Measurements from ENCODE around the gene POLD4. TPM values are rescaled to one million over a fixed set of nuclear protein-coding genes. Genes with fewer than 3 reads are reported as not detected.

Gene POLD4
- total and polyA plus RNA-seq, 2 donors (not counting 3 experiments of a cell fraction or from before 2014, with no cell fraction given): 50.1 to 204 TPM

DNA sequence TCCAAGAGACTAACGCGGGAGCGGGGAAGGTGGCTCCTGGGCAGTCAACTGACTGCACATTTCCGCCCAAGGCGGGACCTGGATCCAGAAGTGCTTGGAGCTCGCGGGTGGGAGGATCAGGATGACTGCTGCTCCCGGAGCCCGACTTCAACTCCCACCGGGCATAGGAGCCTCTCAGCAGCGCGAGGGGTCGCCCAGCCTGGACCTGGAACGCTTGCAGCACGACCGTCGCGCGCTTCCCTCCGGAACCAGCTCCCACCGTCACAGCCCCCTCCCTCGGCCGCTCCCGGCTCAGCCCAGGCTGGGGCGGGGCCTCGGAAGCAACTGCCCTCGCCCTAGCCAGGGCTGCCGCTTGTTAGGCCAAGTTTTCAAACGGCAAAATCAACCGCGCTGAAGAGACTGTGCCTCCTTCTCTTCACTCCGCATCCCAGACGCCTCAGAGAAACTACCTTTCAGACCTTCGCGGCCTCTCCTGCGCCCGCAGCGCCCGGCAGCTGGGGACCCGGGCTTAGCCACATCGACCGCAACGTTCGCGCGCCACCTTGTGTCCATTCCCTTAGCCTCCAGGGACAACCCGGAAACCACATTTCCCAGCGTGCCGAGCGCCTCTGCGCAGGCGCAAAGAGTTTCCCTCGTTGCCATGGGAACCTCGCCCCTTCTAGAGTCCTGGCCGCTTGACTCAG lies 36.0 kb downstream of the POLD4 start:
- ChIA-PET POLR2A (interaction anchor here (1.1 kb wide), 1 partner anchor 62 kb away, joined by 3 read pairs; no protein-coding TSS in a partner anchor), CTCF (interaction anchor here (0.6 to 9.2 kb wide), 43 partner anchors 9 to 312 kb away, joined by 3 to 151 read pairs (median 5); partner anchors contain the start of genes ANKRD13D, GRK2, KDM2A and NUDT8)
- H3K9ac ChIP-seq (replicated peaks; ENCODE audit: extremely low read depth, insufficient read depth, low read length): peak overlapping the region; percentile 49
- H3K79me2 ChIP-seq (ENCODE audit: control insufficient read depth, insufficient read depth, low read length): no peaks in the 10 kb centered on the region
- peak overlapping the region; percentile 34 for H3K27ac ChIP-seq (ENCODE audit: insufficient read depth, low read depth, low read length)
- no peaks in the 10 kb centered on the region for H3K9me1 ChIP-seq (replicated peaks; ENCODE audit: control insufficient read depth, extremely low read depth, insufficient read depth, low read length)
- DNase-seq (ENCODE audit: low read depth, low spot score) (peak; percentile 96), FAIRE-seq (peak; percentile 97)
- H3K9me3 ChIP-seq (replicated peaks; ENCODE audit: control insufficient read depth, insufficient read depth, low read length): no peaks in the 10 kb centered on the region
- intact Hi-C loops (cut with micrococcal nuclease) (loop anchor here (1.0 to 2.0 kb wide), 7 partner anchors 29 to 236 kb away; partner anchors contain the start of genes GRK2 and POLD4), dilution Hi-C loops (cut with MboI; ENCODE audit: extremely low pct_ligation_motif_present, low sequenced_read_pairs) (no loop called here)
- no peaks in the 10 kb centered on the region for H3K36me3 ChIP-seq (ENCODE audit: control insufficient read depth in 2 of 2, extremely low read depth in 1 of 2, insufficient read depth in 2 of 2, low read length in 2 of 2)
- H3K4me2 ChIP-seq (ENCODE audit: insufficient read depth, low read length): peak overlapping the region; percentile 75
- peaks cover 6% of the 10 kb centered on the region for H3K4me1 ChIP-seq (ENCODE audit: control insufficient read depth, extremely low read depth, insufficient read depth, low read length)
- H4K20me1 ChIP-seq (replicated peaks; ENCODE audit: control insufficient read depth, extremely low read depth, insufficient read depth, low read length): no peaks in the 10 kb centered on the region
- peak overlapping the region; percentile 86 for H2AFZ ChIP-seq (ENCODE audit: low read depth, low read length)
- peak overlapping the region; percentile 22 to 75 (median 60) for H3K4me3 ChIP-seq (replicated peaks in 1 of 3; ENCODE audit: insufficient read depth in 1 of 3, low read depth in 1 of 3, low read length in 3 of 3)
- TSS peak; percentile 40 for BruUV-seq (replicated peaks)
- TF ChIP-seq POLR2AphosphoS5 (IDR thresholded peaks at IDR 0.05; ENCODE audit: insufficient read depth, low read depth, low read length): peak; percentile 62
- TF ChIP-seq MYC (IDR thresholded peaks at IDR 0.05; ENCODE audit: low read depth, low read length): no peak
- TF ChIP-seq, protein P1, sequence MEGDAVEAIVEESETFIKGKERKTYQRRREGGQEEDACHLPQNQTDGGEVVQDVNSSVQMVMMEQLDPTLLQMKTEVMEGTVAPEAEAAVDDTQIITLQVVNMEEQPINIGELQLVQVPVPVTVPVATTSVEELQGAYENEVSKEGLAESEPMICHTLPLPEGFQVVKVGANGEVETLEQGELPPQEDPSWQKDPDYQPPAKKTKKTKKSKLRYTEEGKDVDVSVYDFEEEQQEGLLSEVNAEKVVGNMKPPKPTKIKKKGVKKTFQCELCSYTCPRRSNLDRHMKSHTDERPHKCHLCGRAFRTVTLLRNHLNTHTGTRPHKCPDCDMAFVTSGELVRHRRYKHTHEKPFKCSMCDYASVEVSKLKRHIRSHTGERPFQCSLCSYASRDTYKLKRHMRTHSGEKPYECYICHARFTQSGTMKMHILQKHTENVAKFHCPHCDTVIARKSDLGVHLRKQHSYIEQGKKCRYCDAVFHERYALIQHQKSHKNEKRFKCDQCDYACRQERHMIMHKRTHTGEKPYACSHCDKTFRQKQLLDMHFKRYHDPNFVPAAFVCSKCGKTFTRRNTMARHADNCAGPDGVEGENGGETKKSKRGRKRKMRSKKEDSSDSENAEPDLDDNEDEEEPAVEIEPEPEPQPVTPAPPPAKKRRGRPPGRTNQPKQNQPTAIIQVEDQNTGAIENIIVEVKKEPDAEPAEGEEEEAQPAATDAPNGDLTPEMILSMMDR (IDR thresholded peaks at IDR 0.05; ENCODE audit: extremely low read depth in 1 of 2, insufficient read depth in 1 of 2, low read depth in 1 of 2, low read length in 2 of 2): peak; percentile 96 to 97
- TF ChIP-seq GATA2 (IDR thresholded peaks at IDR 0.05; ENCODE audit: insufficient read depth, insufficient read length, low read depth, low read length): no peak
- no peak for TF ChIP-seq FOS (IDR thresholded peaks at IDR 0.05; ENCODE audit: borderline replicate concordance, insufficient read depth, low read length)
- TF ChIP-seq JUN (IDR thresholded peaks at IDR 0.05; ENCODE audit: borderline replicate concordance, insufficient read depth, insufficient read length, low read depth): no peak
- peak; percentile 87 for TF ChIP-seq POLR2A (IDR thresholded peaks at IDR 0.05; ENCODE audit: low read depth, low read length)
- TF ChIP-seq, protein P2, sequence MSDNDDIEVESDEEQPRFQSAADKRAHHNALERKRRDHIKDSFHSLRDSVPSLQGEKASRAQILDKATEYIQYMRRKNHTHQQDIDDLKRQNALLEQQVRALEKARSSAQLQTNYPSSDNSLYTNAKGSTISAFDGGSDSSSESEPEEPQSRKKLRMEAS (IDR thresholded peaks at IDR 0.05; ENCODE audit: insufficient read depth, insufficient read length): peak; percentile 78
- TF ChIP-seq EZH2 (IDR thresholded peaks at IDR 0.05; ENCODE audit: borderline replicate concordance, low read depth, low read length, severe bottlenecking): no peak
- H3K27me3 ChIP-seq (ENCODE audit: control insufficient read depth in 2 of 2, insufficient read depth in 2 of 2, low read length in 2 of 2): no peaks in the 10 kb centered on the region
